ENCODE data around the gene NDUFS8.
"Not testable (repeated sequence)": the region's sequence is repeated elsewhere in the genome, so short reads cannot be mapped to it uniquely, and the experiment has no call there.

- not testable (repeated sequence) for TF ChIP-seq POLR2A (IDR thresholded peaks at IDR 0.05; ENCODE audit: low read length); GATA1 (IDR thresholded peaks at IDR 0.05; ENCODE audit: low read depth, low read length)
These were observed 45.2 kb upstream of the NDUFS8 start for GRCh38 chr11:67985302-67985701.

Data from erythroblast (primary cell).